Activated effector memory CD4-positive, alpha-beta T cell treated with Interleukin-2 at 50 U/mL for 16 hours (primary cell): Measurements from ENCODE around the gene PLA2G3.

Source experiments
- DNase-seq: peaks from one replicate; pipeline ENCODE4 v3.0.0-alpha.2; 2020

The PLA2G3 gene

DNA sequence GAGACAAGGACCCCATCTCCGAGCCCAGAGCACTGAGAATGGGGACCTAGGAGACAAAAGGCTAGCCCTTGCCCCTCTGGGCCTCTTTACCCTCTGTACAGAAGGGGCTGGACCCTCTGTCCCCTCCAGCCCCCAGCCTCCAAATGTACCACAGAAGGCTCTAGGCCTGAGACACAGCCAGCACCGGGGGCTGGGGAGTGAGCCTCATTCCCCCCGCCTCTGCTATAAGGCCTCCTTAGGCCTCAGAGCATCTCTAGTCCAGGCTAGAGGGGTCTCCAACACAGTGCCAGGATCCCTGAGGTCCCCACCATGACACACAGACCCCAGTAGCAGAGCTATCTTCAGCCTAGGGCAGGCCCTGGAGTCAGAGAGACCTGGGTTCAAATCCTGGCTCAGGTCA, 54.4 kb downstream of the PLA2G3 start:
- DNase-seq, result no peak

DNA sequence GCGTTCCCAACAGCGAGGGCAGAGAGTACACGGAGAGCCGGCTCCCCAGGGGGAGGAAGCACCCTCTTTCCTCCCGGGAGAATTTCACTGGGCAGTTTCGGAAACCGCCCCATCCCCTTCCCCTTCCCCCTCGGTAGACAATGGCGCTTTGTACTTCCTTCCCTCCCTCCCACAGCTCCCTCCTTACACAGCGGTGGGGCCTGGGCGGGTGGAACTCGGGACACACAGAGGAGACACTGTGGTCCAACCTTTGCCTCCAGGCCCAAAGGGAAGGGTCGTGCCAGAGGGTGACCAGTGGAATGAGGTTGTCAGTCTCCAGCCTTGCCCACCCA, 54.8 kb downstream of the PLA2G3 start:
- DNase-seq, result no peak

DNA sequence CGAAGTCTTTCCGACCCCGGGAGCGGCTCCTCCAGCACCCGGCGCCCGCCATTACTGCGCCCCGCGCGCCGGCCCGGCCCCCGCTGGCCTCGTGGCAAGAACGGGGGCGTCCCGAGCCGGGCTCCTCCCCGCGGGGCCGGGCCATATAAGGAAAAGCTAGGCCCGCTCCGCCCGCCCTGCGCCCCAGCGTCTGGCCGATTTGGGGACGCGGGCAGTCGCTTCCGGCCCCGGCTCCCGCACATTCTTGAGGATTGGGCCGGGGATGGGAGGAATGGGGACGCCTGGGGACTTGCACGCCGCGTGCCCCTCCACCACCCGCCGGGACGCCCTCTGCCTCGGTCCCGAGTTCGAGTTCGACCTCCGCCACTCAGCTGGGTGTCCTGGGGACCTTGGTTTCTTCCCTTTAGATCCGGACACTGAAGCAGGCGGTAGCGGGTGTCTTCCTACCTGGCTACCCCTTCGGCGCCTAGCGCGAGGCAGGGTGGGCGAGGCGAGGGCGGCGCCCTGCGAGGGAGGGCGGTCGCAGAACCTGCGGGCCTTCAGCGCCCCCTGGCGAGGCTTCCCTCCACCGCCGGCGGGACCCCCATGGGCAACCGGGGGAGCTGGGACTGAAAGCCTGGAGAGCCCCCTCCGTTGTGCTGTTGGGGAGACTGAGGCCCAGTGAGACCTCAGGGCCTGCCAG, 55.4 kb downstream of the PLA2G3 start:
- peak; percentile 78 for DNase-seq
